ENCODE results near the gene ZNRD2. TPM values are rescaled to one million over a fixed set of nuclear protein-coding genes. Genes with fewer than 3 reads are reported as not detected.

Gene ZNRD2
- total RNA-seq, 1 experiment from 2014 or later, result 126 TPM

DNA sequence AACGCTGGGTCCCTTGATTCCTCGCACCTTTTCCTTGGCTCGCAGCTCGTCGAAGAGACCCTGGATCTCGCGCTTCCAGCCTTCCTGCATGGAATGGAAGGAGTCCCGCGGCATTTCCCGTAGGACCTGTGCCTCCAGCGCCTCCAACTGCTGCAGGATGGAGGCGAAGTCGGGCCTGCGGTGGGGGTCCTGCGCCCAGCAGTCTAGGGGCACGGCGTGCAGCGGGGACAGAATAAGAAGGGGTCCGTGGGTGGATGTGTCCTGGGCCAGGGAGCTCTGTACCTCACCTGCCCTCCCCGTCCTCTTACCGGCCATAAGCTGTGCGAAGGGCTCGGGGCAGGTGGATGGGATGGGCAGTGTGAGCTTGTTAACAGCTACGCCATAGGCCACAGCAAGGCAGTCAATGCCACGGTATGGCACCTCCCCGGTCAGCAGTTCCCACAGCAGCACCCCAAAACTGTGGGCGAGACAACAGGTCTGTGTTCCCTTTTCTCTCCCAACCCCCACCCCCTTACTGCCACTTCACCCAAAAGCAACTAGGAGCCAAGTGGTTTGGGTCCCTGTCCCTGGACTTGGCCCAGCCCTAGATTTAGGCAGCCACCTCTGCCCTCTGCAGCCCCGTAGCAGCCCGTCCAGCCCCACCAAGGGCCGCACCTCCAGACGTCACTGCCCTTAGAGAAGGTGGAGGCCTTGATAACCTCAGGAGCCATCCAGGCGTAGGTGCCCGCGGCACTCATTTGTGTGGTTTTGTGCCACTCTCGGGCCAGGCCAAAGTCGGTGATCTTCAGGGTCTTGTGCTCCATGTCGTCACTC lies 37.5 kb downstream of the ZNRD2 start:
- no peak for DNase-seq
- ChIA-PET CTCF (no interaction called here), POLR2A (ENCODE audit: unreplicated experiment) (no interaction called here)
- Histone ChIP-seq H3K27me3 (ENCODE audit: low read length) (no peaks in the 10 kb centered on the region), H3K27ac (ENCODE audit: low read length) (no peak overlapping the region), H3F3A (ENCODE audit: low read length, unreplicated experiment) (no peaks in the 10 kb centered on the region), H3K4me2 (ENCODE audit: low read length) (no peak overlapping the region), H3K4me1 (ENCODE audit: insufficient read depth, low read length) (peaks cover 19% of the 10 kb centered on the region), H3K4me3 (ENCODE audit: low read length) (no peak overlapping the region), H3K9ac (ENCODE audit: low read length) (no peak overlapping the region), H3K36me3 (ENCODE audit: low read depth, low read length) (peaks cover 21% of the 10 kb centered on the region), H4K20me1 (ENCODE audit: low read length) (no peaks in the 10 kb centered on the region; the same call in 1 of the 2 replicates), H3K9me2 (replicated peaks; ENCODE audit: low read length) (no peaks in the 10 kb centered on the region), H3K9me3 (ENCODE audit: low read length) (no peaks in the 10 kb centered on the region), H2AFZ (ENCODE audit: low read length) (no peak overlapping the region), H3K79me2 (ENCODE audit: low read length) (peaks cover 32% of the 10 kb centered on the region)
- BruUV-seq (replicated peaks), result no TSS peak
- no peak for ATAC-seq
- TF ChIP-seq CTCF (conservative IDR thresholded peaks at IDR 0.05; ENCODE audit: low read depth, low read length) (no peak), EZH2phosphoT487 (IDR thresholded peaks at IDR 0.05; ENCODE audit: borderline replicate concordance, low read length) (no peak), EZH2 (IDR thresholded peaks at IDR 0.05; ENCODE audit: low read length, unreplicated experiment) (no peak)
- intact Hi-C loops (cut with micrococcal nuclease), result no loop called here

GRCh38 chr11:65609229-65609628 lies 39.0 kb downstream of the ZNRD2 start:
- Histone ChIP-seq H3K9me2 (replicated peaks; ENCODE audit: low read length) (no peaks in the 10 kb centered on the region), H4K20me1 (ENCODE audit: low read length) (no peaks in the 10 kb centered on the region; the same call in 1 of the 2 replicates)

More at GRCh38 chr11:65609229-65609628, 39.0 kb downstream of the ZNRD2 start:
- Histone ChIP-seq H3K4me1 (ENCODE audit: insufficient read depth, low read length) (peaks cover 25% of the 10 kb centered on the region), H3F3A (ENCODE audit: low read length, unreplicated experiment) (no peaks in the 10 kb centered on the region), H3K27me3 (ENCODE audit: low read length) (no peaks in the 10 kb centered on the region), H3K4me3 (ENCODE audit: low read length) (no peak overlapping the region), H3K27ac (ENCODE audit: low read length) (no peak overlapping the region), H3K79me2 (ENCODE audit: low read length) (peaks cover 46% of the 10 kb centered on the region), H2AFZ (ENCODE audit: low read length) (no peak overlapping the region), H3K9me3 (ENCODE audit: low read length) (no peaks in the 10 kb centered on the region), H3K4me2 (ENCODE audit: low read length) (no peak overlapping the region), H3K36me3 (ENCODE audit: low read depth, low read length) (peaks cover 21% of the 10 kb centered on the region), H3K9ac (ENCODE audit: low read length) (no peak overlapping the region)
- BruUV-seq (replicated peaks), result no TSS peak
- ChIA-PET POLR2A (ENCODE audit: unreplicated experiment) (no interaction called here), CTCF (no interaction called here)
- no peak for DNase-seq
- no peak for ATAC-seq
- intact Hi-C loops (cut with micrococcal nuclease), result no loop called here
- TF ChIP-seq EZH2phosphoT487 (IDR thresholded peaks at IDR 0.05; ENCODE audit: borderline replicate concordance, low read length) (no peak), EZH2 (IDR thresholded peaks at IDR 0.05; ENCODE audit: low read length, unreplicated experiment) (no peak), CTCF (conservative IDR thresholded peaks at IDR 0.05; ENCODE audit: low read depth, low read length) (no peak)
